CD4-positive, alpha-beta T cell (primary cell): ENCODE results near the gene RNF138. TPM values are rescaled to one million over a fixed set of nuclear protein-coding genes. Genes with fewer than 3 reads are reported as not detected.

ENCODE experiments used
- ATAC-seq: fragments of 200-7000 bp; cut with Tn5 transposase; one replicate; pipeline ENCODE4 v1.10.0; 2022; ENCODE audit warnings: mild to moderate bottlenecking; ENCODE audit not compliant: poor library complexity
- CTCF ChIA-PET: fragments of 350-600 bp; sonication (Branson Sonifier 250); formaldehyde crosslinking; loops from one replicate; lab custom pipeline; 2021; ENCODE audit warnings: antibody characterized with exemption, inconsistent platforms; lab: Charles Lee
- POLR2A ChIA-PET: fragments of 350-600 bp; sonication (Branson Sonifier 250); formaldehyde crosslinking; loops from one replicate; lab custom pipeline; 2021; ENCODE audit warnings: antibody characterized with exemption, inconsistent platforms; lab: Charles Lee
- DNase-seq, 14 experiments: peaks; one replicate each; pipeline ENCODE4 v3.0.0-alpha.2; 2013 to 2020; ENCODE audit warnings: mixed read lengths in 2 of 14
- H3K27ac ChIP-seq, 2 donors: one replicate each; pipeline versions ENCODE4 v1.5.1 to v1.7.0; 2013; ENCODE audit warnings: low read length in 2 of 2, low read depth in 1 of 2, mild to moderate bottlenecking in 1 of 2
- H3K27me3 ChIP-seq, 2 experiments: 1 replicate in 1 of 2; 2 replicates in 1 of 2; pipeline versions ENCODE4 v1.6.1 to v1.7.0; 2013; ENCODE audit warnings: low read length in 2 of 2, control low read depth in 1 of 2, mild to moderate bottlenecking in 1 of 2, moderate library complexity in 1 of 2; ENCODE audit not compliant: insufficient read depth in 2 of 2, control insufficient read depth in 1 of 2
- H3K36me3 ChIP-seq: one replicate; pipeline ENCODE4 v1.6.1; 2013; ENCODE audit warnings: low read length, control low read depth; ENCODE audit not compliant: insufficient read depth
- H3K4me1 ChIP-seq: one replicate; pipeline ENCODE4 v1.6.1; 2013; ENCODE audit warnings: low read length, control low read depth; ENCODE audit not compliant: insufficient read depth
- H3K4me3 ChIP-seq: one replicate; pipeline ENCODE4 v1.5.1; 2013; ENCODE audit warnings: mild to moderate bottlenecking, low read length, moderate library complexity
- H3K9me3 ChIP-seq, 2 experiments: 1 replicate in 1 of 2; 2 replicates in 1 of 2; pipeline versions ENCODE4 v1.6.1 to v1.7.0; 2013; ENCODE audit warnings: low read length in 2 of 2, mild to moderate bottlenecking in 2 of 2, control low read depth in 1 of 2, moderate library complexity in 1 of 2; ENCODE audit not compliant: control insufficient read depth in 1 of 2, insufficient read depth in 1 of 2
- H3K27ac Mint-ChIP-seq: one replicate; pipeline ENCODE4 v1.8.0; 2020; ENCODE audit warnings: mixed read lengths
- H3K27me3 Mint-ChIP-seq: one replicate; pipeline ENCODE4 v1.8.0; 2021; ENCODE audit warnings: mixed read lengths
- H3K36me3 Mint-ChIP-seq: one replicate; pipeline ENCODE4 v1.8.0; 2021; ENCODE audit warnings: low read depth, mixed read lengths
- H3K4me1 Mint-ChIP-seq: one replicate; pipeline ENCODE4 v1.8.0; 2021; ENCODE audit warnings: low read depth, mixed read lengths
- H3K4me3 Mint-ChIP-seq: one replicate; pipeline ENCODE4 v1.8.0; 2020; ENCODE audit warnings: mild to moderate bottlenecking, mixed read lengths
- H3K9me3 Mint-ChIP-seq: one replicate; pipeline ENCODE4 v1.8.0; 2020; ENCODE audit warnings: mixed read lengths
- intact Hi-C, 2 experiments: fragments of 100-400 bp; cut with DNase I in 1 of 2; cut with micrococcal nuclease in 1 of 2; formaldehyde crosslinking; loops; one replicate each; pipeline versions ENCODE4 v1.15.1 to v1.9.0; 2023 to 2025; cut with DNase I, micrococcal nuclease
- total RNA-seq, 174 experiments: library from RNA in 2 of 174; stranded (reverse) in 2 of 174; gene quantifications; one replicate each; pipeline ENCODE4 v1.2.3 and lab custom pipeline; 2021 to 2026
- TF ChIP-seq, protein P1 (sequence below): fragments of 200-600 bp; IDR thresholded peaks from one replicate; pipeline ENCODE4 v1.8.0; 2022; ENCODE audit warnings: antibody characterized with exemption, mild to moderate bottlenecking

RNF138 gene
- total RNA-seq, 2 experiments from 2014 or later: 177 to 184 TPM

DNA sequence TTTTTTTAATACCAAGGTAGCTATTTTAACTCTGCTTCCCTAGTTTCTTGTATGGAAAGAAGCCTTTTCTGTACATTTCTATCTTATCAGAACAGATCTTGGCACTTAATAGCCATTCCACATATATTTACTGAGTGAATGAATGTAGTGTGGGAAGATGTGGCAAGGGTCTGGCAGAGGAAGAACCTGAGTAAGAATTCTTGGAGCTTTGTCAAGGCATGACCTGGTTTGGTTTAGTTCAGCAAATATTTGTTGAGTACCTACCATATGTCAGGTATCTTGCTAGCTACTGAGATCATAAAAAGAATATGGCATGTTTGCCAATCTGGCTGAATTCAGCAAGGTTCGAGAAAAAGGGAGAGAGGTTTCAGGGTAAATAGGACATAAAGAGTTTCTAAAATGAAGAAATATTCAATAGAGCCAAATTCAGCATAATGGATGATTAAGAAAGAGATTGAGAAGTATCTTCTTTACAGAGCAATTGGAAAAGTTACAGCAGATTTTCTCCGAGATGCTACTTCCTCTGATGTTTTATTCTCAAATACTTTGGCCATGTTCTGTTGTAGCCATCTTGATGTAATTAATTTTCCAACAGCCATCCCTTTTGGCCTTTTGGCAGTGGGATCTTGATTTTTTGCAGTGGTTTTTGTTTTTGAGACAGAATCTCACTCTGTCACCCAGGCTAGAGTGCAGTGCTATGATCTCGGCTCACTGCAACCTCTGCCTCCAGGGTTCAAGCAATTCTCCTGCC is 76.5 kb downstream of the RNF138 start:
- DNase-seq (no peak), ATAC-seq (no peak)
- Mint-ChIP-seq H3K27me3 (peaks cover 3% of the 10 kb centered on the region), H3K4me3 (no peak overlapping the region), H3K36me3 (no peaks in the 10 kb centered on the region), H3K4me1 (no peaks in the 10 kb centered on the region), H3K9me3 (no peaks in the 10 kb centered on the region), H3K27ac (no peak overlapping the region)
- Histone ChIP-seq H3K4me3 (no peak overlapping the region), H3K36me3 (no peaks in the 10 kb centered on the region), H3K4me1 (no peaks in the 10 kb centered on the region), H3K9me3 (no peaks in the 10 kb centered on the region), H3K27me3 (no peaks in the 10 kb centered on the region), H3K27ac (no peak overlapping the region)
- intact Hi-C loops: loop anchor here in 1 of 2 experiments (10.0 kb wide), 1 partner anchor 97 kb away; no protein-coding TSS in a partner anchor
- POLR2A ChIA-PET: interaction anchor here (0.6 kb wide), 1 partner anchor 10 kb away, joined by 6 read pairs; no protein-coding TSS in a partner anchor
- CTCF ChIA-PET: no interaction called here
- TF ChIP-seq, protein P1, sequence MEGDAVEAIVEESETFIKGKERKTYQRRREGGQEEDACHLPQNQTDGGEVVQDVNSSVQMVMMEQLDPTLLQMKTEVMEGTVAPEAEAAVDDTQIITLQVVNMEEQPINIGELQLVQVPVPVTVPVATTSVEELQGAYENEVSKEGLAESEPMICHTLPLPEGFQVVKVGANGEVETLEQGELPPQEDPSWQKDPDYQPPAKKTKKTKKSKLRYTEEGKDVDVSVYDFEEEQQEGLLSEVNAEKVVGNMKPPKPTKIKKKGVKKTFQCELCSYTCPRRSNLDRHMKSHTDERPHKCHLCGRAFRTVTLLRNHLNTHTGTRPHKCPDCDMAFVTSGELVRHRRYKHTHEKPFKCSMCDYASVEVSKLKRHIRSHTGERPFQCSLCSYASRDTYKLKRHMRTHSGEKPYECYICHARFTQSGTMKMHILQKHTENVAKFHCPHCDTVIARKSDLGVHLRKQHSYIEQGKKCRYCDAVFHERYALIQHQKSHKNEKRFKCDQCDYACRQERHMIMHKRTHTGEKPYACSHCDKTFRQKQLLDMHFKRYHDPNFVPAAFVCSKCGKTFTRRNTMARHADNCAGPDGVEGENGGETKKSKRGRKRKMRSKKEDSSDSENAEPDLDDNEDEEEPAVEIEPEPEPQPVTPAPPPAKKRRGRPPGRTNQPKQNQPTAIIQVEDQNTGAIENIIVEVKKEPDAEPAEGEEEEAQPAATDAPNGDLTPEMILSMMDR: no peak

DNA sequence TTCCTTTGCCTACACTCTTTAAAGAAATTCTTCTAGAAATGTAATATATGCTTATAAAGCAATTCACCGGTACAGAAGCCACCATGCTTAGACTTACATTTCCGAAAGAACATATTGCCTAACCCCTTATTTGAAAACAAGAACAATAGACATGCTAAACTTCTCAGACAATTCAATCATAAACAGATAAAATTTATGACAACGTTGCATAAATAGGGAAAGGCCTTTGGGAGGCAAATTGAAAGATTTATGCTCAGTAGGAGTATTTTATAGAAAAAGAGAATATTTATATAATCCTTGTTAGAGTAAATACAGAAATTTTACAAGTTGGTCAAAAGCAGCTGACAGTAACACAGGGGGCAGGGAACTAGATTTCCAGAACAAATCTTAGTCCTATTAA is 82.0 kb downstream of the RNF138 start:
- Mint-ChIP-seq H3K9me3 (no peaks in the 10 kb centered on the region), H3K36me3 (no peaks in the 10 kb centered on the region), H3K27ac (no peak overlapping the region), H3K4me1 (no peaks in the 10 kb centered on the region), H3K27me3 (peaks cover 5% of the 10 kb centered on the region), H3K4me3 (no peak overlapping the region)
- CTCF ChIA-PET: no interaction called here
- Histone ChIP-seq H3K27me3 (no peaks in the 10 kb centered on the region), H3K27ac (no peak overlapping the region), H3K36me3 (no peaks in the 10 kb centered on the region), H3K9me3 (no peaks in the 10 kb centered on the region), H3K4me1 (no peaks in the 10 kb centered on the region), H3K4me3 (no peak overlapping the region)
- POLR2A ChIA-PET: interaction anchor here (0.6 kb wide), 1 partner anchor 50 kb away, joined by 3 read pairs; no protein-coding TSS in a partner anchor
- intact Hi-C loops: no loop called here
- no peak for DNase-seq
- TF ChIP-seq, protein P1: no peak
- no peak for ATAC-seq

DNA sequence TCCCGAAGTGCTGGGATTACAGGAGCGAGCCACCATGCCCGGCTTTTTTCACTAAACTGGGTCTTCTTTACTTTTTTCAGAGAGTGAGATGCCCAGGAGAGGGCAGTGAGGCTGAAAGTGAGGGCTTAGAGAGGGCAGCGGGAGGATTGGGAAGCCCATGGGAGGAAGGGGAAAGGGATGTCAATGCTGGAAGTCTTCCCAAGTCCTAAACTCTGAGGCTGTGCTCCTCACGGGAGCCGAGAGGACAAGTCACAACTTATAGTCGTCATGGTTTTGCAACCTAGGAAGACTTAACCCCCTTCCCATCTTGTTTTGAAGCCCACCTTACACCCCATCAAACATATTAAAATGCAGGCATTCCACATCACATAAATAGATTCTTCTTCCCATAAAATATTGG is 83.0 kb downstream of the RNF138 start:
- Histone ChIP-seq H3K4me1 (no peaks in the 10 kb centered on the region), H3K27me3 (no peaks in the 10 kb centered on the region), H3K36me3 (no peaks in the 10 kb centered on the region), H3K27ac (no peak overlapping the region), H3K9me3 (no peaks in the 10 kb centered on the region), H3K4me3 (no peak overlapping the region)
- Mint-ChIP-seq H3K4me3 (no peak overlapping the region), H3K27ac (no peak overlapping the region), H3K27me3 (peaks cover 5% of the 10 kb centered on the region), H3K9me3 (no peaks in the 10 kb centered on the region), H3K4me1 (no peaks in the 10 kb centered on the region), H3K36me3 (no peaks in the 10 kb centered on the region)
- DNase-seq (no peak), ATAC-seq (no peak)
- intact Hi-C loops: no loop called here
- ChIA-PET POLR2A (no interaction called here), CTCF (no interaction called here)
- TF ChIP-seq, protein P1: no peak
